Endothelial cell (in vitro differentiated cells): ENCODE data around the gene IGFBPL1. TPM values are rescaled to one million over a fixed set of nuclear protein-coding genes. Genes with fewer than 3 reads are reported as not detected.

ENCODE experiments used
- DNase-seq: peaks from one replicate; pipeline ENCODE4 v3.0.0; 2021; ENCODE audit warnings: low spot score
- H3K27ac Mint-ChIP-seq: one replicate; pipeline ENCODE4 v1.8.0; 2021; ENCODE audit warnings: mixed read lengths, inconsistent platforms; ENCODE audit not compliant: unreplicated experiment
- H3K27me3 Mint-ChIP-seq: one replicate; pipeline ENCODE4 v1.8.0; 2021; ENCODE audit warnings: mild to moderate bottlenecking, moderate library complexity, mixed read lengths, inconsistent platforms; ENCODE audit not compliant: unreplicated experiment
- H3K36me3 Mint-ChIP-seq: one replicate; pipeline ENCODE4 v1.8.0; 2021; ENCODE audit warnings: mild to moderate bottlenecking, low read depth, mixed read lengths, inconsistent platforms; ENCODE audit not compliant: unreplicated experiment
- H3K4me1 Mint-ChIP-seq: one replicate; pipeline ENCODE4 v1.8.0; 2021; ENCODE audit warnings: mild to moderate bottlenecking, mixed read lengths, inconsistent platforms; ENCODE audit not compliant: unreplicated experiment
- H3K4me3 Mint-ChIP-seq: one replicate; pipeline ENCODE4 v1.8.0; 2021; ENCODE audit warnings: mild to moderate bottlenecking, mixed read lengths, inconsistent platforms; ENCODE audit not compliant: unreplicated experiment
- H3K9me3 Mint-ChIP-seq: one replicate; pipeline ENCODE4 v1.8.0; 2021; ENCODE audit warnings: mixed read lengths, inconsistent platforms; ENCODE audit not compliant: unreplicated experiment
- CTCF ChIP-seq: fragments of 200-600 bp; sonication (generic); IDR thresholded peaks from one replicate; pipeline ENCODE4 v1.5.0; 2021; ENCODE audit warnings: antibody characterized with exemption; ENCODE audit not compliant: unreplicated experiment
- total RNA-seq: library from RNA; stranded (reverse); fragmentation: NEBNext Ultra II Directional; extraction: Animal tissue kit (Norgen Biotek cat#: 25700); gene quantifications from one replicate; pipeline ENCODE4 v1.2.1, GENCODE V29; 2021; ENCODE audit not compliant: unreplicated experiment

IGFBPL1 gene
- total RNA-seq, 1 donor from 2014 or later, result 9.1 TPM

- TF ChIP-seq CTCF, result no peak
- H3K4me3 Mint-ChIP-seq, result no peak overlapping the region
- H3K36me3 Mint-ChIP-seq, result peaks cover 13% of the 10 kb centered on the region
- peaks cover 7% of the 10 kb centered on the region for H3K27me3 Mint-ChIP-seq
- H3K4me1 Mint-ChIP-seq, result peaks cover 12% of the 10 kb centered on the region
- DNase-seq, result no peak
- H3K9me3 Mint-ChIP-seq, result peaks cover 12% of the 10 kb centered on the region
- no peak overlapping the region for H3K27ac Mint-ChIP-seq
Observed at GRCh38 chr9:38389313-38389712, 34.9 kb downstream of the IGFBPL1 start.

DNA sequence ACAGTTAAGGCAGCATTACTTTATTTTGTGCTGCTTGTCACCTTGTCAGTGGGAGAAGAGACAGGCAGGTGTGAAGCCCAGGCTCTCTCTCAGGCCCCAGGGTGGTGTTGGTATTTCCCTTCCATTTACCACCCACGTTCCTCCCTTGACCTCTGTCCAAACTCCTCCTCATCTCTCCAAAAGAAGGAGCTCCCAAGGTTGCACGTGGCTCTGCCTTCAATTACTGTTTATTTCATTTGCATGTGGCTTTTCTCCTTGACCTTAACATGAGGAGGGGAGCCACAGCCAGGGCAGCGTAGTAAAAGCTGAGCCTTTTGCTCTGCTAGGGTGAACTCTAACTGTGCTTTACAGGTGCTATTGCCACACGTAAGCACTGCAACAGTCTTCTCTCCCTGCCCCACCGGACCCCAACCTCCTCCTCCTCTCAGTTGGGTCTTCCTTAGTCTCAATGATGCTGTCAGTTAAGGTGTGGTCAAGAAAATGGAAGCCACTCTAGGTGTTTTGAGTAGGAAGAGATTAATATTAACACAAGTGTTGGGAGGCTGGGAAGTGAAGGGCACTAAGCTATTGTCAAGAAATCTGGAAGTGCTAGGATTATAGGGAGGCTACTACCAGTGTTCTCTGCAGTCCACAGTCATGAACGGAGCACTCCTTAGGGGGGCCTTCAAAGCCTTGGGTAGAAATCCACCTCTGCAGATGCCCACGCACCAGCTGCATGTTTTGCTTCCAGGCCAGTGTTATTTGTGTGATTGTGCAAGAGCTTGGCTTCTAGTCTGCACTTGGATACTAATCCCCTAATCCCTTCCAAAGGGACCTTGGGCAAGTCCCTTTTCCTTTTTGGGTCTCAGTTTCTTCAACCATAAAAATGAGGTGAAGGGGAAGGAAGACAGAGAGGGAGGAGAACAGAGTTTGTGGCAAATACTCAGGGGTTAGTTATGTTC lies 35.7 kb downstream of the IGFBPL1 start:
- H3K4me3 Mint-ChIP-seq, result no peak overlapping the region
- TF ChIP-seq CTCF, result no peak
- H3K27me3 Mint-ChIP-seq, result peaks cover 11% of the 10 kb centered on the region
- H3K27ac Mint-ChIP-seq, result no peak overlapping the region
- peaks cover 12% of the 10 kb centered on the region for H3K9me3 Mint-ChIP-seq
- DNase-seq, result no peak
- H3K36me3 Mint-ChIP-seq, result peaks cover 9% of the 10 kb centered on the region
- peaks cover 9% of the 10 kb centered on the region for H3K4me1 Mint-ChIP-seq

- TF ChIP-seq CTCF, result no peak
- no peak overlapping the region for H3K27ac Mint-ChIP-seq
- H3K9me3 Mint-ChIP-seq, result peaks cover 12% of the 10 kb centered on the region
- peaks cover 11% of the 10 kb centered on the region for H3K27me3 Mint-ChIP-seq
- no peak for DNase-seq
- H3K4me3 Mint-ChIP-seq, result no peak overlapping the region
- peaks cover 3% of the 10 kb centered on the region for H3K4me1 Mint-ChIP-seq
- peaks cover 8% of the 10 kb centered on the region for H3K36me3 Mint-ChIP-seq
Observed at GRCh38 chr9:38387751-38388150, 36.5 kb downstream of the IGFBPL1 start.

DNA sequence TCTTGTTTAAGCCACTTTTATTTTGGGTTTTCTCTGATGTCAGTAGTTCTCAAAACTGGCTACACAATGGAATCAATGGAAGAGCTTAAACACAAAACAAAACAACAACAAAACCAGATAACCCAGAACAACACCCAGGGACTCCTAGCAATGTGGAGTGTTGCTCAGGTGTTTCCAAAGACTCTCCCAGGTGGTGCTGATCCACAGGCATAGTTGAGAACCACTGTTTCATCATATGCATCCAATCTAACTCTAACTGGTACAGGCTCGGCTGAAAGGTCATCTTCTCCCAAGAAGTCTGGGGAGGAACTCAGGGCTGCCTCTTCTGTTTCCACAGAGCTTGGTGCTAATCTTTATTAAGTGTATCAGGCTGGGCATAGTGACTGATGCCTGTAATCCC lies 37.2 kb downstream of the IGFBPL1 start:
- Mint-ChIP-seq H3K36me3 (peaks cover 8% of the 10 kb centered on the region), H3K27ac (no peak overlapping the region), H3K27me3 (peaks cover 10% of the 10 kb centered on the region), H3K9me3 (peaks cover 12% of the 10 kb centered on the region), H3K4me1 (peaks cover 1% of the 10 kb centered on the region), H3K4me3 (no peak overlapping the region)
- no peak for TF ChIP-seq CTCF
- no peak for DNase-seq

DNA sequence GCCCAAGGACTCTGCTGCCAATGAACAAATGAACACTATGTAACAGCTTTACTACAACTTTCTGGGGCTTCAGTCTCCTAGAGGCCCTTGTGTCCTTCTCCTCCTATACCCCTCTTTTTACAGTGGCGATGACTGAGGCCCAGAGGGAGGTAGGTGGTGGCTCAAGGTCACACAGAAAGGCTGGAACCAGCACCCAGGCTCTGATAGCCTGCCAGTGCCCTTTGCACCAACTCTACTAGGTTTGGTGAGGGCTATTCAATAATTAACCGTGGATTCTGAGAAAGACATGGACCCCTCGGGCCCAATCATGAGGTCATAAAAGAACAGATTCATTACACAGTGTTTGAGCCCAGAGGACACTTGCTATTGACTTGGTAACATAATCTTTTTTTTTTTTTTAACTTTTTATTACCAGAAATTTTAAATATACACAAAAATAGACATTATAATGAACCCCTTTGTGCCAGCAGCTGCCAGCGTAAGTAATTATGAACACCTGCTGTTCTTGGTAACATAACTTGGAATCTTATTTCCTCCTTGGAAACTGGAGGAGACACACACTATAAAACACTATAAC lies 37.8 kb downstream of the IGFBPL1 start:
- peaks cover 10% of the 10 kb centered on the region for H3K27me3 Mint-ChIP-seq
- no peaks in the 10 kb centered on the region for H3K4me1 Mint-ChIP-seq
- H3K27ac Mint-ChIP-seq, result no peak overlapping the region
- DNase-seq, result no peak
- peaks cover 12% of the 10 kb centered on the region for H3K9me3 Mint-ChIP-seq
- peaks cover 8% of the 10 kb centered on the region for H3K36me3 Mint-ChIP-seq
- no peak for TF ChIP-seq CTCF
- H3K4me3 Mint-ChIP-seq, result no peak overlapping the region
